GM23338 (cell line): ENCODE data around the gene FCHSD2. TPM values are rescaled to one million over a fixed set of nuclear protein-coding genes. Genes with fewer than 3 reads are reported as not detected.
"Not testable (repeated sequence)": the region's sequence is repeated elsewhere in the genome, so short reads cannot be mapped to it uniquely, and the experiment has no call there.

Experiments
- ATAC-seq: fragments of 200-7000 bp; cut with Tn5 transposase; 3 replicates; pipeline ENCODE4 v1.9.1; 2020
- DNase-seq: peaks from one replicate; pipeline ENCODE4 v3.0.0-alpha.2; 2015; ENCODE audit warnings: low spot score
- H2AFZ ChIP-seq: fragments of 200-600 bp; sonication (generic); 2 replicates; pipeline ENCODE4 v1.8.0; 2016; ENCODE audit warnings: antibody characterized with exemption, mild to moderate bottlenecking, moderate library complexity
- H3F3A ChIP-seq: fragments of 200-600 bp; sonication (generic); replicated peaks from 2 replicates; pipeline ENCODE4 v1.8.0; 2017; ENCODE audit warnings: antibody characterized with exemption, mixed run types, low read depth
- H3K27ac ChIP-seq: fragments of 200-600 bp; sonication (generic); 2 replicates; pipeline ENCODE4 v1.6.1; 2016; ENCODE audit warnings: low read depth
- H3K27me3 ChIP-seq: fragments of 200-600 bp; sonication (generic); 2 replicates; pipeline ENCODE4 v1.8.0; 2016; ENCODE audit warnings: mild to moderate bottlenecking, mixed run types, moderate library complexity; ENCODE audit not compliant: insufficient read depth
- H3K36me3 ChIP-seq: fragments of 200-600 bp; sonication (generic); 2 replicates; pipeline ENCODE4 v1.8.0; 2016; ENCODE audit warnings: mild to moderate bottlenecking; ENCODE audit not compliant: insufficient read depth
- H3K4me1 ChIP-seq: fragments of 200-600 bp; sonication (generic); 2 replicates; pipeline ENCODE4 v1.8.0; 2016; ENCODE audit warnings: mild to moderate bottlenecking, moderate library complexity; ENCODE audit not compliant: insufficient read depth
- H3K4me2 ChIP-seq: fragments of 200-600 bp; sonication (generic); 2 replicates; pipeline ENCODE4 v1.7.1; 2017; ENCODE audit warnings: mixed run types
- H3K4me3 ChIP-seq: fragments of 200-600 bp; sonication (generic); 2 replicates; pipeline ENCODE4 v1.6.1; 2016; ENCODE audit warnings: mixed run types
- H3K79me2 ChIP-seq: fragments of 200-600 bp; sonication (generic); replicated peaks from 2 replicates; pipeline ENCODE4 v1.8.0; 2017; ENCODE audit warnings: mild to moderate bottlenecking; ENCODE audit not compliant: insufficient read depth
- H3K9me2 ChIP-seq: fragments of 200-600 bp; sonication (generic); 2 replicates; pipeline ENCODE4 v1.8.0; 2017; ENCODE audit not compliant: insufficient read depth
- H4K20me1 ChIP-seq: fragments of 200-600 bp; sonication (generic); replicated peaks from 2 replicates; pipeline ENCODE4 v1.8.0; 2017; ENCODE audit warnings: mild to moderate bottlenecking; ENCODE audit not compliant: insufficient read depth
- H3K27ac Mint-ChIP-seq: 2 replicates; pipeline ENCODE4 v1.8.0; 2020; ENCODE audit warnings: inconsistent platforms, mild to moderate bottlenecking, moderate library complexity, mixed read lengths
- H3K27me3 Mint-ChIP-seq: 3 replicates; pipeline ENCODE4 v1.8.0; 2022; ENCODE audit warnings: low read depth, mild to moderate bottlenecking, moderate library complexity, mixed read lengths, inconsistent platforms; ENCODE audit not compliant: insufficient read depth, poor library complexity
- H3K36me3 Mint-ChIP-seq: 3 replicates; pipeline ENCODE4 v1.8.0; 2021; ENCODE audit warnings: low read depth, mild to moderate bottlenecking, inconsistent platforms, moderate library complexity, mixed read lengths
- H3K4me1 Mint-ChIP-seq: 3 replicates; pipeline ENCODE4 v1.8.0; 2020; ENCODE audit warnings: mild to moderate bottlenecking, inconsistent platforms, mixed read lengths
- H3K4me3 Mint-ChIP-seq: 3 replicates; pipeline ENCODE4 v1.8.0; 2021; ENCODE audit warnings: moderate library complexity, mild to moderate bottlenecking, inconsistent platforms, mixed read lengths
- H3K9me3 Mint-ChIP-seq: 3 replicates; pipeline ENCODE4 v1.8.0; 2020; ENCODE audit warnings: moderate library complexity, mild to moderate bottlenecking, inconsistent platforms, mixed read lengths
- CREB1 ChIP-seq: fragments of 250-450 bp; sonication (Bioruptor Pico); IDR thresholded peaks from 2 replicates; pipeline ENCODE4 v1.5.0; 2020; ENCODE audit warnings: low read depth, mild to moderate bottlenecking, moderate library complexity
- EZH2phosphoT487 ChIP-seq: fragments of 200-600 bp; sonication (generic); IDR thresholded peaks from one replicate; pipeline ENCODE4 v1.8.1; 2018; ENCODE audit warnings: antibody characterized with exemption; ENCODE audit not compliant: unreplicated experiment
- NANOG ChIP-seq: IDR thresholded peaks from 2 replicates; pipeline ENCODE4 v1.6.1; 2016; ENCODE audit warnings: antibody characterized with exemption, borderline replicate concordance
- STAT1 ChIP-seq: IDR thresholded peaks from one replicate; pipeline ENCODE4 v1.6.1; 2016; ENCODE audit warnings: antibody characterized with exemption; ENCODE audit not compliant: unreplicated experiment
- ZNF331 ChIP-seq: fragments of 250-450 bp; sonication (Bioruptor Pico); IDR thresholded peaks from 2 replicates; pipeline ENCODE4 v1.5.0; 2020; ENCODE audit warnings: low read depth, mild to moderate bottlenecking, moderate library complexity
- polyA plus RNA-seq: library from polyadenylated mRNA; unstranded; fragments of >200 nt; fragmentation: Nextera tagmentation; extraction: Ambion mirVana; gene quantifications from 2 replicates; pipeline ENCODE4 v1.2.1, GENCODE V29; 2016
- total RNA-seq: library from RNA; depleted of rRNA; stranded (reverse); fragments of >200 nt; shearing (Covaris generic); gene quantifications from 2 replicates; pipeline ENCODE4 v1.2.3, GENCODE V29; 2014
- TF ChIP-seq, protein P1 (sequence below): IDR thresholded peaks from 2 replicates; pipeline ENCODE4 v1.6.1; 2016; ENCODE audit warnings: antibody characterized with exemption
- TF ChIP-seq, protein P2 (sequence below), 2 experiments: fragments of 200-600 bp in 1 of 2; sonication (generic) in 1 of 2; conservative IDR thresholded peaks; 2 replicates each; pipeline versions ENCODE4 v1.5.1 to v1.6.1; 2016 to 2017; ENCODE audit warnings: antibody characterized with exemption in 2 of 2, low read depth in 2 of 2, mild to moderate bottlenecking in 2 of 2, moderate library complexity in 1 of 2
- TF ChIP-seq, protein P3 (sequence below): IDR thresholded peaks from one replicate; pipeline ENCODE4 v1.6.1; 2018; ENCODE audit warnings: antibody characterized with exemption; ENCODE audit not compliant: unreplicated experiment

Gene FCHSD2
- total and polyA plus RNA-seq, 2 experiments from 2014 or later: 3.6 to 5.2 TPM

DNA sequence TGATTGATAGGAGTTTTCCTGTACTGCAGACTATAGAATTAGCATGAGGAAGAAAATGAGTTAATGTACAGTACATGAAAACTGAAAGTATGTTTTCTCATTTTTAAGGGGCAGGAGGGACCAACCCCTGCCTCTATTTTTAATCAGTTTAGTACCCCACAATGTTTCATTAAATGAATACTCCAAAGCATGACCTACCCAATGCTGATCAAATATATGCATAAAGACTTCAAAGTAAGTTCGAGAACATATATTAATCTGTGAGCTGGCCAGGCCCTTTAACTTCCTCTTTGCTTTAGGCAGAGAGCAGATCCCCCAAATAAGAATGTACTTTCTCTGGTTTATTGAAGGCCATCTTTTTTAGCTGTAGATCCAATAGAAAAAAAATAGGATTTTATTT lies 161.0 kb downstream of the FCHSD2 start:
- Mint-ChIP-seq H3K36me3 (peaks cover 6% of the 10 kb centered on the region; the same call in 1 of the 3 replicates), H3K4me3 (no peak overlapping the region), H3K27me3 (no peaks in the 10 kb centered on the region), H3K4me1 (peaks cover 17% of the 10 kb centered on the region; the same call in 2 of the 3 replicates), H3K9me3 (peaks cover 6% of the 10 kb centered on the region; the same call in 2 of the 3 replicates), H3K27ac (no peak overlapping the region)
- TF ChIP-seq ZNF331: no peak
- TF ChIP-seq NANOG: no peak
- Histone ChIP-seq H3K9me2 (no peaks in the 10 kb centered on the region), H3K4me3 (no peak overlapping the region), H3K27me3 (no peaks in the 10 kb centered on the region), H3F3A (no peaks in the 10 kb centered on the region), H2AFZ (no peak overlapping the region), H3K4me1 (peaks cover 6% of the 10 kb centered on the region; the same call in 1 of the 2 replicates), H3K79me2 (no peaks in the 10 kb centered on the region), H3K4me2 (no peak overlapping the region), H4K20me1 (no peaks in the 10 kb centered on the region), H3K36me3 (no peaks in the 10 kb centered on the region), H3K27ac (no peak overlapping the region)
- no peak for ATAC-seq
- DNase-seq: no peak

- not testable (repeated sequence) for DNase-seq, H3F3A ChIP-seq, H3K4me3 ChIP-seq, H3K9me2 ChIP-seq, H3K27me3 Mint-ChIP-seq, H3K4me1 Mint-ChIP-seq, H2AFZ ChIP-seq, H3K27ac Mint-ChIP-seq, H3K79me2 ChIP-seq, H3K36me3 Mint-ChIP-seq, H3K27ac ChIP-seq, H3K4me1 ChIP-seq, H3K27me3 ChIP-seq, H3K4me2 ChIP-seq, H3K36me3 ChIP-seq, H4K20me1 ChIP-seq, H3K4me3 Mint-ChIP-seq, H3K9me3 Mint-ChIP-seq, ATAC-seq
These were observed 164.3 kb downstream of the FCHSD2 start for GRCh38 chr11:72977782-72978181.

DNA sequence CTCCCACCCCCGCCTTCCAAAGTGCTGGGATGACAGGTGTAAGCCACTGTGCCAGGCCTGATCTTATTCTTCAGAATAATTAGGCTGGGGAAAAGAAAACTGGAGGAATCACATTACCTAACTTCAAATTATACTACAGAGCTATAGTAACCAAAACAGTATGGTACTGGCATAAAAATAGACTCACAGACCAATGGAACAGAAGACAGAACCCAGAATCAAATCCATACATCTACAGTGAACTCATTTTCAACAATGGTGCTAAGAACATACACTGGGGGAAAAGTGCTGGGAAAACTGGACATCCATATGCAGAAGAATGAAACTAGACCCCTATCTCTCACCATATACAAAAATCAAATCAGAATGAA lies 165.6 kb downstream of the FCHSD2 start:
- not testable (repeated sequence) for H3K4me1 Mint-ChIP-seq, H2AFZ ChIP-seq, H3K27me3 Mint-ChIP-seq, H3K36me3 Mint-ChIP-seq, H3K4me3 ChIP-seq, ATAC-seq, H3K9me3 Mint-ChIP-seq, DNase-seq, H3K36me3 ChIP-seq, H3K27ac Mint-ChIP-seq, H3K4me2 ChIP-seq, H3K9me2 ChIP-seq, H4K20me1 ChIP-seq, H3K27me3 ChIP-seq, H3K79me2 ChIP-seq, H3K4me1 ChIP-seq, H3K4me3 Mint-ChIP-seq, H3F3A ChIP-seq, H3K27ac ChIP-seq

GRCh38 chr11:72975778-72976521 lies 166.2 kb downstream of the FCHSD2 start:
- Histone ChIP-seq H3F3A (no peaks in the 10 kb centered on the region), H3K27ac (no peak overlapping the region), H3K9me2 (no peaks in the 10 kb centered on the region), H3K4me3 (no peak overlapping the region), H4K20me1 (no peaks in the 10 kb centered on the region), H3K79me2 (no peaks in the 10 kb centered on the region), H3K27me3 (no peaks in the 10 kb centered on the region), H2AFZ (no peak overlapping the region), H3K4me2 (no peak overlapping the region), H3K4me1 (no peaks in the 10 kb centered on the region), H3K36me3 (no peaks in the 10 kb centered on the region)
- ATAC-seq: no peak
- Mint-ChIP-seq H3K9me3 (peaks cover 6% of the 10 kb centered on the region; the same call in 2 of the 3 replicates), H3K4me1 (no peaks in the 10 kb centered on the region), H3K36me3 (peaks cover 6% of the 10 kb centered on the region; the same call in 1 of the 3 replicates), H3K27me3 (no peaks in the 10 kb centered on the region), H3K4me3 (no peak overlapping the region), H3K27ac (no peak overlapping the region)
- DNase-seq: no peak
- TF ChIP-seq, protein P1, sequence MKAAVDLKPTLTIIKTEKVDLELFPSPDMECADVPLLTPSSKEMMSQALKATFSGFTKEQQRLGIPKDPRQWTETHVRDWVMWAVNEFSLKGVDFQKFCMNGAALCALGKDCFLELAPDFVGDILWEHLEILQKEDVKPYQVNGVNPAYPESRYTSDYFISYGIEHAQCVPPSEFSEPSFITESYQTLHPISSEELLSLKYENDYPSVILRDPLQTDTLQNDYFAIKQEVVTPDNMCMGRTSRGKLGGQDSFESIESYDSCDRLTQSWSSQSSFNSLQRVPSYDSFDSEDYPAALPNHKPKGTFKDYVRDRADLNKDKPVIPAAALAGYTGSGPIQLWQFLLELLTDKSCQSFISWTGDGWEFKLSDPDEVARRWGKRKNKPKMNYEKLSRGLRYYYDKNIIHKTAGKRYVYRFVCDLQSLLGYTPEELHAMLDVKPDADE: no peak
- TF ChIP-seq, protein P2, sequence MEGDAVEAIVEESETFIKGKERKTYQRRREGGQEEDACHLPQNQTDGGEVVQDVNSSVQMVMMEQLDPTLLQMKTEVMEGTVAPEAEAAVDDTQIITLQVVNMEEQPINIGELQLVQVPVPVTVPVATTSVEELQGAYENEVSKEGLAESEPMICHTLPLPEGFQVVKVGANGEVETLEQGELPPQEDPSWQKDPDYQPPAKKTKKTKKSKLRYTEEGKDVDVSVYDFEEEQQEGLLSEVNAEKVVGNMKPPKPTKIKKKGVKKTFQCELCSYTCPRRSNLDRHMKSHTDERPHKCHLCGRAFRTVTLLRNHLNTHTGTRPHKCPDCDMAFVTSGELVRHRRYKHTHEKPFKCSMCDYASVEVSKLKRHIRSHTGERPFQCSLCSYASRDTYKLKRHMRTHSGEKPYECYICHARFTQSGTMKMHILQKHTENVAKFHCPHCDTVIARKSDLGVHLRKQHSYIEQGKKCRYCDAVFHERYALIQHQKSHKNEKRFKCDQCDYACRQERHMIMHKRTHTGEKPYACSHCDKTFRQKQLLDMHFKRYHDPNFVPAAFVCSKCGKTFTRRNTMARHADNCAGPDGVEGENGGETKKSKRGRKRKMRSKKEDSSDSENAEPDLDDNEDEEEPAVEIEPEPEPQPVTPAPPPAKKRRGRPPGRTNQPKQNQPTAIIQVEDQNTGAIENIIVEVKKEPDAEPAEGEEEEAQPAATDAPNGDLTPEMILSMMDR (conservative IDR thresholded peaks at IDR 0.05; ENCODE audit: low read depth in 2 of 2): no peak
- TF ChIP-seq STAT1: no peak
- TF ChIP-seq, protein P3, sequence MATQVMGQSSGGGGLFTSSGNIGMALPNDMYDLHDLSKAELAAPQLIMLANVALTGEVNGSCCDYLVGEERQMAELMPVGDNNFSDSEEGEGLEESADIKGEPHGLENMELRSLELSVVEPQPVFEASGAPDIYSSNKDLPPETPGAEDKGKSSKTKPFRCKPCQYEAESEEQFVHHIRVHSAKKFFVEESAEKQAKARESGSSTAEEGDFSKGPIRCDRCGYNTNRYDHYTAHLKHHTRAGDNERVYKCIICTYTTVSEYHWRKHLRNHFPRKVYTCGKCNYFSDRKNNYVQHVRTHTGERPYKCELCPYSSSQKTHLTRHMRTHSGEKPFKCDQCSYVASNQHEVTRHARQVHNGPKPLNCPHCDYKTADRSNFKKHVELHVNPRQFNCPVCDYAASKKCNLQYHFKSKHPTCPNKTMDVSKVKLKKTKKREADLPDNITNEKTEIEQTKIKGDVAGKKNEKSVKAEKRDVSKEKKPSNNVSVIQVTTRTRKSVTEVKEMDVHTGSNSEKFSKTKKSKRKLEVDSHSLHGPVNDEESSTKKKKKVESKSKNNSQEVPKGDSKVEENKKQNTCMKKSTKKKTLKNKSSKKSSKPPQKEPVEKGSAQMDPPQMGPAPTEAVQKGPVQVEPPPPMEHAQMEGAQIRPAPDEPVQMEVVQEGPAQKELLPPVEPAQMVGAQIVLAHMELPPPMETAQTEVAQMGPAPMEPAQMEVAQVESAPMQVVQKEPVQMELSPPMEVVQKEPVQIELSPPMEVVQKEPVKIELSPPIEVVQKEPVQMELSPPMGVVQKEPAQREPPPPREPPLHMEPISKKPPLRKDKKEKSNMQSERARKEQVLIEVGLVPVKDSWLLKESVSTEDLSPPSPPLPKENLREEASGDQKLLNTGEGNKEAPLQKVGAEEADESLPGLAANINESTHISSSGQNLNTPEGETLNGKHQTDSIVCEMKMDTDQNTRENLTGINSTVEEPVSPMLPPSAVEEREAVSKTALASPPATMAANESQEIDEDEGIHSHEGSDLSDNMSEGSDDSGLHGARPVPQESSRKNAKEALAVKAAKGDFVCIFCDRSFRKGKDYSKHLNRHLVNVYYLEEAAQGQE: no peak
- no peak for TF ChIP-seq CREB1 (CRISPR knock-in tag)
- no peak for TF ChIP-seq EZH2phosphoT487
- no peak for TF ChIP-seq ZNF331
